HEK293T (cell line): ENCODE data around the gene PEX26.

ENCODE experiments used
- CTCF ChIA-PET: fragments of 350-600 bp; formaldehyde crosslinking; extraction: SDS; loops from one replicate; lab custom pipeline; 2021; ENCODE audit warnings: antibody characterized with exemption, inconsistent platforms; lab: Yijun Ruan, JAX
- POLR2A ChIA-PET: fragments of 350-600 bp; formaldehyde crosslinking; extraction: SDS; loops from one replicate; lab custom pipeline; 2020; ENCODE audit warnings: antibody characterized with exemption, inconsistent platforms; lab: Yijun Ruan, JAX
- DNase-seq: peaks from one replicate; pipeline ENCODE4 v3.0.0; 2012; ENCODE audit warnings: mixed read lengths; ENCODE audit errors: extremely low spot score
- ARNT ChIP-seq: fragments of 450-650 bp; IDR thresholded peaks from 2 replicates; pipeline ENCODE4 v1.6.1; 2017; ENCODE audit warnings: mild to moderate bottlenecking
- BHLHE40 ChIP-seq: fragments of 450-650 bp; IDR thresholded peaks from 2 replicates; pipeline ENCODE4 v1.6.1; 2016; ENCODE audit warnings: mild to moderate bottlenecking, moderate library complexity, borderline replicate concordance
- CTBP1 ChIP-seq: fragments of 450-650 bp; IDR thresholded peaks from 2 replicates; pipeline ENCODE4 v1.6.1; 2016; ENCODE audit warnings: borderline replicate concordance
- ELF4 ChIP-seq: fragments of 450-650 bp; IDR thresholded peaks from 2 replicates; pipeline ENCODE4 v1.6.1; 2017; ENCODE audit warnings: antibody characterized with exemption
- FOXA1 ChIP-seq: fragments of 450-650 bp; IDR thresholded peaks from 2 replicates; pipeline ENCODE4 v1.6.1; 2016; ENCODE audit warnings: mild to moderate bottlenecking
- FOXK2 ChIP-seq: fragments of 450-650 bp; IDR thresholded peaks from 2 replicates; pipeline ENCODE4 v1.6.1; 2016; ENCODE audit warnings: mild to moderate bottlenecking
- FOXM1 ChIP-seq: fragments of 450-650 bp; IDR thresholded peaks from 2 replicates; pipeline ENCODE4 v1.6.1; 2017; ENCODE audit warnings: mild to moderate bottlenecking, borderline replicate concordance
- HDGF ChIP-seq: fragments of 450-650 bp; IDR thresholded peaks from 2 replicates; pipeline ENCODE4 v1.6.1; 2017; ENCODE audit warnings: antibody characterized with exemption, borderline replicate concordance
- L3MBTL2 ChIP-seq: fragments of 450-650 bp; conservative IDR thresholded peaks from 2 replicates; pipeline ENCODE4 v1.6.1; 2016; ENCODE audit warnings: mild to moderate bottlenecking
- LEF1 ChIP-seq: fragments of 450-650 bp; IDR thresholded peaks from 2 replicates; pipeline ENCODE4 v1.6.1; 2017; ENCODE audit warnings: mild to moderate bottlenecking, borderline replicate concordance
- NFRKB ChIP-seq: fragments of 450-650 bp; IDR thresholded peaks from 2 replicates; pipeline ENCODE4 v1.6.1; 2016; ENCODE audit warnings: mild to moderate bottlenecking, moderate library complexity
- PKNOX1 ChIP-seq: fragments of 450-650 bp; IDR thresholded peaks from 2 replicates; pipeline ENCODE4 v1.6.1; 2016
- SP1 ChIP-seq: fragments of 450-650 bp; IDR thresholded peaks from 2 replicates; pipeline ENCODE4 v1.6.1; 2017
- SUZ12 ChIP-seq: fragments of 450-650 bp; IDR thresholded peaks from 2 replicates; pipeline ENCODE4 v1.6.1; 2016; ENCODE audit warnings: mild to moderate bottlenecking
- TARDBP ChIP-seq: fragments of 450-650 bp; IDR thresholded peaks from 2 replicates; pipeline ENCODE4 v1.6.1; 2016
- ZNF384 ChIP-seq: fragments of 450-650 bp; IDR thresholded peaks from 2 replicates; pipeline ENCODE4 v1.6.1; 2016

The PEX26 gene

GRCh38 chr22:18108187-18108586 is 30.4 kb downstream of the PEX26 start:
- TF ChIP-seq ZNF384 (no peak), BHLHE40 (no peak), CTBP1 (no peak), FOXM1 (no peak), NFRKB (no peak), PKNOX1 (no peak), LEF1 (no peak), ELF4 (no peak), HDGF (no peak), L3MBTL2 (no peak), SUZ12 (no peak)
- ChIA-PET POLR2A (no interaction called here), CTCF (no interaction called here)
- DNase-seq: no peak

GRCh38 chr22:18109410-18110193 is 31.8 kb downstream of the PEX26 start:
- CTCF ChIA-PET: no interaction called here
- no peak for DNase-seq
- POLR2A ChIA-PET: no interaction called here
- TF ChIP-seq ARNT: no peak
- no peak for TF ChIP-seq L3MBTL2
- no peak for TF ChIP-seq FOXK2
- TF ChIP-seq HDGF: no peak
- no peak for TF ChIP-seq NFRKB
- no peak for TF ChIP-seq LEF1
- TF ChIP-seq PKNOX1: no peak
- no peak for TF ChIP-seq FOXM1

GRCh38 chr22:18110194-18110953 is 32.6 kb downstream of the PEX26 start, which contains the start of gene TUBA8:
TUBA8 (plus strand) TSS chr22:18110809; CDS start chr22:18110866, 57 bp downstream.
- TF ChIP-seq BHLHE40: no peak
- TF ChIP-seq SUZ12: no peak
- no peak for TF ChIP-seq LEF1
- no peak for TF ChIP-seq ARNT
- TF ChIP-seq NFRKB: no peak
- no peak for TF ChIP-seq CTBP1
- no peak for TF ChIP-seq ZNF384
- TF ChIP-seq PKNOX1: no peak
- TF ChIP-seq TARDBP: no peak
- no peak for TF ChIP-seq SP1
- no peak for TF ChIP-seq ELF4
- no peak for TF ChIP-seq FOXA1
- TF ChIP-seq L3MBTL2: no peak
- TF ChIP-seq FOXM1: no peak
- ChIA-PET CTCF (no interaction called here), POLR2A (no interaction called here)
- no peak for DNase-seq

GRCh38 chr22:18110954-18111758 is 33.4 kb downstream of the PEX26 start:
- ChIA-PET CTCF (no interaction called here), POLR2A (no interaction called here)
- no peak for TF ChIP-seq CTBP1
- TF ChIP-seq ARNT: no peak
- TF ChIP-seq ZNF384: no peak
- TF ChIP-seq BHLHE40: no peak
- no peak for TF ChIP-seq FOXA1
- no peak for TF ChIP-seq LEF1
- TF ChIP-seq SUZ12: no peak
- TF ChIP-seq HDGF: no peak
- TF ChIP-seq L3MBTL2: no peak
- TF ChIP-seq SP1: no peak
- no peak for DNase-seq

- POLR2A ChIA-PET: no interaction called here
Measured at GRCh38 chr22:18111759-18112330, 34.1 kb downstream of the PEX26 start.

More at GRCh38 chr22:18111759-18112330, 34.1 kb downstream of the PEX26 start:
- DNase-seq: no peak
- TF ChIP-seq HDGF (no peak), FOXA1 (no peak), SUZ12 (no peak), TARDBP (no peak), L3MBTL2 (no peak), LEF1 (no peak)
- CTCF ChIA-PET: no interaction called here
